HG03558 (cell line): ENCODE data around the gene OR2AG2.

ENCODE experiments used
- ATAC-seq: cut with Tn5 transposase; IDR thresholded peaks from one replicate; pipeline ENCODE4 v1.9.1; 2021; ENCODE audit warnings: moderate number of reproducible peaks; ENCODE audit not compliant: unreplicated experiment; ENCODE audit errors: extremely low read depth

OR2AG2 gene

GRCh38 chr11:6745018-6745417 is 26.8 kb downstream of the OR2AG2 start:
- ATAC-seq: no peak

- no peak for ATAC-seq
These were observed 29.5 kb downstream of the OR2AG2 start for GRCh38 chr11:6742260-6742659.

GRCh38 chr11:6738590-6738989 is 33.2 kb downstream of the OR2AG2 start:
- no peak for ATAC-seq

- peak; percentile 57 for ATAC-seq
These were observed 33.8 kb downstream of the OR2AG2 start for GRCh38 chr11:6737872-6738466.

- ATAC-seq: no peak
These were observed 35.2 kb downstream of the OR2AG2 start for GRCh38 chr11:6736495-6737121.

GRCh38 chr11:6735306-6735705 is 36.5 kb downstream of the OR2AG2 start:
- ATAC-seq: no peak

- ATAC-seq: no peak
These were observed 37.2 kb downstream of the OR2AG2 start for GRCh38 chr11:6734616-6735015.

- no peak for ATAC-seq
These were observed 38.2 kb downstream of the OR2AG2 start for GRCh38 chr11:6733326-6734275.

GRCh38 chr11:6727971-6728760 is 43.6 kb downstream of the OR2AG2 start:
- ATAC-seq: no peak

- ATAC-seq: no peak
These were observed 46.3 kb downstream of the OR2AG2 start for GRCh38 chr11:6725386-6725896.

GRCh38 chr11:6724013-6724412 is 47.8 kb downstream of the OR2AG2 start:
- ATAC-seq: no peak

GRCh38 chr11:6721343-6721742 is 50.4 kb downstream of the OR2AG2 start:
- ATAC-seq: no peak

GRCh38 chr11:6719576-6719975 is 52.2 kb downstream of the OR2AG2 start:
- ATAC-seq: no peak

- ATAC-seq: no peak
These were observed 54.4 kb downstream of the OR2AG2 start for GRCh38 chr11:6717426-6717825.
